ENCODE data around the gene PLXNA2. TPM values are rescaled to one million over a fixed set of nuclear protein-coding genes. Genes with fewer than 3 reads are reported as not detected.

Gene PLXNA2
- total RNA-seq, 4 donors from 2014 or later, result 19.8 to 41.6 (median 27.9) TPM

- Histone ChIP-seq H3K4me3 (no peak overlapping the region), H3K27me3 (no peaks in the 10 kb centered on the region), H3K36me3 (peaks cover 3 to 51% (median 41%) of the 10 kb centered on the region in 4 donors), H3K4me1 (peaks cover 61 to 77% (median 72%) of the 10 kb centered on the region in 4 donors), H3K27ac (replicated peaks in 1 of 4) (no peak overlapping the region), H3K9me3 (no peaks in the 10 kb centered on the region)
- no peak for DNase-seq (ENCODE audit: extremely low spot score)
- TF ChIP-seq EP300 (IDR thresholded peaks at IDR 0.05), result no peak
- WGBS, result 88% methylated on average over 9 of the region's 9 CpGs
- intact Hi-C loops (cut with DNase I), result no loop called here
Measured at GRCh38 chr1:208209896-208210589, 34.1 kb downstream of the PLXNA2 start.

GRCh38 chr1:208209286-208209685, 34.9 kb downstream of the PLXNA2 start:
- Histone ChIP-seq H3K4me1 (peaks cover 67 to 79% (median 72%) of the 10 kb centered on the region in 4 donors), H3K36me3 (peaks cover 3 to 51% (median 37%) of the 10 kb centered on the region in 4 donors), H3K4me3 (no peak overlapping the region), H3K9me3 (no peaks in the 10 kb centered on the region), H3K27ac (replicated peaks in 1 of 4) (peak overlapping the region in 2 of 4 donors; percentile 60 to 66), H3K27me3 (no peaks in the 10 kb centered on the region)
- WGBS, result 88% methylated on average over 2 of the region's 3 CpGs
- no peak for DNase-seq (ENCODE audit: extremely low spot score)
- TF ChIP-seq CTCF (IDR thresholded peaks at IDR 0.05), result no peak
- no peak for TF ChIP-seq EP300 (IDR thresholded peaks at IDR 0.05)
- TF ChIP-seq POLR2AphosphoS5 (IDR thresholded peaks at IDR 0.05), result no peak
- no peak for TF ChIP-seq POLR2A (IDR thresholded peaks at IDR 0.05; ENCODE audit: low read depth)
- intact Hi-C loops (cut with DNase I), result no loop called here

- peak overlapping the region; percentile 42 to 66 (median 60) for H3K27ac ChIP-seq (replicated peaks in 1 of 4)
Measured at GRCh38 chr1:208208132-208208487, 36.1 kb downstream of the PLXNA2 start.

GRCh38 chr1:208207388-208208131, 36.6 kb downstream of the PLXNA2 start:
- Histone ChIP-seq H3K27me3 (no peaks in the 10 kb centered on the region), H3K36me3 (peaks cover 3 to 48% (median 35%) of the 10 kb centered on the region in 4 donors), H3K4me3 (no peak overlapping the region), H3K27ac (replicated peaks in 1 of 4) (peak overlapping the region; percentile 59 to 66 (median 62)), H3K9me3 (no peaks in the 10 kb centered on the region), H3K4me1 (peaks cover 70 to 81% (median 74%) of the 10 kb centered on the region in 4 donors)
- 72% methylated on average over 10 of the region's 10 CpGs for WGBS
- intact Hi-C loops (cut with DNase I), result no loop called here
- DNase-seq (ENCODE audit: extremely low spot score), result no peak
- TF ChIP-seq POLR2A (IDR thresholded peaks at IDR 0.05; ENCODE audit: low read depth), result no peak
- no peak for TF ChIP-seq CTCF (IDR thresholded peaks at IDR 0.05)
- peak; percentile 53 to 57 for TF ChIP-seq POLR2AphosphoS5 (IDR thresholded peaks at IDR 0.05)
- peak; percentile 60 for TF ChIP-seq EP300 (IDR thresholded peaks at IDR 0.05)

More at GRCh38 chr1:208208132-208208487, 36.1 kb downstream of the PLXNA2 start:
- peaks cover 70 to 80% (median 74%) of the 10 kb centered on the region in 4 donors for H3K4me1 ChIP-seq
- H3K4me3 ChIP-seq, result no peak overlapping the region
- H3K27me3 ChIP-seq, result no peaks in the 10 kb centered on the region
- DNase-seq (ENCODE audit: extremely low spot score), result no peak
- TF ChIP-seq POLR2AphosphoS5 (IDR thresholded peaks at IDR 0.05) (no peak), POLR2A (IDR thresholded peaks at IDR 0.05; ENCODE audit: low read depth) (no peak), CTCF (IDR thresholded peaks at IDR 0.05) (no peak), EP300 (IDR thresholded peaks at IDR 0.05) (no peak)
- intact Hi-C loops (cut with DNase I), result no loop called here
- peaks cover 3 to 51% (median 36%) of the 10 kb centered on the region in 4 donors for H3K36me3 ChIP-seq
- H3K9me3 ChIP-seq, result no peaks in the 10 kb centered on the region

GRCh38 chr1:208206092-208206698, 38.0 kb downstream of the PLXNA2 start:
- DNase-seq (ENCODE audit: extremely low spot score), result no peak
- Histone ChIP-seq H3K4me3 (no peak overlapping the region), H3K27ac (replicated peaks in 1 of 4) (peak overlapping the region in 2 of 4 donors; percentile 59 to 66), H3K9me3 (no peaks in the 10 kb centered on the region), H3K4me1 (peaks cover 77 to 84% (median 80%) of the 10 kb centered on the region in 4 donors), H3K27me3 (no peaks in the 10 kb centered on the region), H3K36me3 (peaks cover under 1 to 43% (median 35%) of the 10 kb centered on the region in 4 donors)
- intact Hi-C loops (cut with DNase I), result no loop called here
- no peak for TF ChIP-seq EP300 (IDR thresholded peaks at IDR 0.05)
- no peak for TF ChIP-seq POLR2AphosphoS5 (IDR thresholded peaks at IDR 0.05)
- TF ChIP-seq CTCF (IDR thresholded peaks at IDR 0.05), result no peak
- no peak for TF ChIP-seq POLR2A (IDR thresholded peaks at IDR 0.05; ENCODE audit: low read depth)
- 92% methylated on average over 5 of the region's 5 CpGs for WGBS
